VCaP (cell line): ENCODE results near the gene ARFGEF2.

ENCODE experiments used
- H3K27ac ChIP-seq: fragments of 450-650 bp; 2 replicates; pipeline ENCODE4 v1.5.1; 2017
- TF ChIP-seq, protein P1 (sequence below): fragments of 450-650 bp; conservative IDR thresholded peaks from 2 replicates; pipeline ENCODE4 v1.5.1; 2017; ENCODE audit warnings: mild to moderate bottlenecking, moderate library complexity

ARFGEF2 gene

DNA sequence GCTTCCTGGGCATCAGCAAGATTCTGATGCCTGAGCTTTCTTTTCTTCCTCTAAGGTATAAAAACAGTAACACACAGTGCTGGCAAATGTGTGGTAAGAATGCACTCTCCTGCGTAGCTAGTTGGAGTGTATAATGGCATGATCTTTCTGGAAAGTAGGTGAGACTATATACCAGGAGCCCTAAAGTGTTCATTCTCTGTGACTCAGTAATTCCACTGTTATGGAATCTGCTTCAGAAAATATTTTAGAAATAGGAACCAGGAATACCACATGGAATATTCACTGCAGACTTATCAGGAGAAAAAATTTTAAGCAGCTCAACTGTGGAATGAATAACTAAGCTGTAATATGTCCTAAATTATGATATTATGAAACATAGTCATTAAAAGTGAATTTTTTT is 107.7 kb downstream of the ARFGEF2 start:
- H3K27ac ChIP-seq: no peak overlapping the region
- TF ChIP-seq, protein P1, sequence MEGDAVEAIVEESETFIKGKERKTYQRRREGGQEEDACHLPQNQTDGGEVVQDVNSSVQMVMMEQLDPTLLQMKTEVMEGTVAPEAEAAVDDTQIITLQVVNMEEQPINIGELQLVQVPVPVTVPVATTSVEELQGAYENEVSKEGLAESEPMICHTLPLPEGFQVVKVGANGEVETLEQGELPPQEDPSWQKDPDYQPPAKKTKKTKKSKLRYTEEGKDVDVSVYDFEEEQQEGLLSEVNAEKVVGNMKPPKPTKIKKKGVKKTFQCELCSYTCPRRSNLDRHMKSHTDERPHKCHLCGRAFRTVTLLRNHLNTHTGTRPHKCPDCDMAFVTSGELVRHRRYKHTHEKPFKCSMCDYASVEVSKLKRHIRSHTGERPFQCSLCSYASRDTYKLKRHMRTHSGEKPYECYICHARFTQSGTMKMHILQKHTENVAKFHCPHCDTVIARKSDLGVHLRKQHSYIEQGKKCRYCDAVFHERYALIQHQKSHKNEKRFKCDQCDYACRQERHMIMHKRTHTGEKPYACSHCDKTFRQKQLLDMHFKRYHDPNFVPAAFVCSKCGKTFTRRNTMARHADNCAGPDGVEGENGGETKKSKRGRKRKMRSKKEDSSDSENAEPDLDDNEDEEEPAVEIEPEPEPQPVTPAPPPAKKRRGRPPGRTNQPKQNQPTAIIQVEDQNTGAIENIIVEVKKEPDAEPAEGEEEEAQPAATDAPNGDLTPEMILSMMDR: no peak

DNA sequence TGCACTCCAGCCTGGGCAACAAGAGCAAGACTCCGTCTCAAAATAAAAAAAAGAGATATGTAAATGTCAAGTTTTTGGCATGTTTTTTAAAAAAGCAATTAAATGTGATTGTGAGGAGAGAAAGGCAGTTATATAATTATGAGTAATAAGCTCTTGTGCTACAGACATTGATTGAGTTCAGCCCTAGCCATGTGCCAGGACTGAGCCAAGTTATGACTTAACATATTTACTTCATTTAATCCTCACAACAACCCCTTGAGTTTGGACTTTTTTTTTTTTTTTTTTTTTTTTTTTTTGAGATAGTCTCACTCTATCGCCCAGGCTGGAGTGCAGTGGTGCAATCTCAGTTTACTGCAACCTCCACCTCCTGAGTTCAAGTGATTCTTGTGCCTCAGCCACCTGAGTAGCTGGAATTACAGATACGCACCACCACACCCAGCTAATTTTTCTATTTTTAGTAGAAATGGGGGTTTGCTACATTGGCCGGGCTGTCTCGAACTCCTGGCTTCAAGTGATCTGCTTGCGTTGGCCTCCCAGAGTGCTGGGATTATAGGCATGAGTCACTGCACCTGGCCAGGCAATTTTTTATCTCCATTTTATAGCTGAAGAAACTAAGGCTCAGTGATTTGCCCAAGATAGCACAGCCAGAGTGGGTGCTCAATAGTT is 109.6 kb downstream of the ARFGEF2 start:
- TF ChIP-seq, protein P1: no peak
- no peak overlapping the region for H3K27ac ChIP-seq

- H3K27ac ChIP-seq: no peak overlapping the region
- TF ChIP-seq, protein P1: no peak
Observed at GRCh38 chr20:49032455-49032854, 110.9 kb downstream of the ARFGEF2 start.

DNA sequence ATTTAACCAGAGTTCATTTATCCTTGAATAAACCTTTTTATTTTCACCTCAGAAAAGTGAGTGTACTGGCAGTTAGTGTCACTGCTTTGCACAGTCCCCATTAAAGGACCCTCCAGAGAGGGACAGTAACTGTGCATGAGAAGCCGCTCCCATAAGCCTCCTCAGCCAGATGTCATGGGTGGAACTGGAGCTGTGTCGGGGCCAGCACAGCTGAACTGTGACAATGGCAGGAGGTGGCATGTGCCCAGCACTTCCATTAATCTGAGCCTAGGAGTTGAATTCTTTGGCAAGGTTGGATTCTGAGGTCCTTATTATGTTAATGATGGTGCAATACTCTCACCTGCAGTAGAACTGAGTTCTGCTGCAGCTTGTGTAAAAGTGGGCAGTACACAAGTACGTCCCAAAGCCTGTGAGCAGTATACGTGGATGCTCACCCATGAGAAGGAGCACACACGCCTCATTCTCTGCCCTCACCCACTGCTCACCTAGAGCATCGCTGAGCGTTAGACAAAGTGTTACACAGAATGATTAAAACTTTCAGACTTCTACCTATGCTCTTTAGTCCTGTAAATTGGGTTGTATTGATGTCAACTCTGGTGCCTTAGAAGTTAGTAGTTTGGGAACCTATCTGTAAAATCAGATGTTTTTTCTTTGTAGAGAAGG is 112.7 kb downstream of the ARFGEF2 start:
- TF ChIP-seq, protein P1: no peak
- H3K27ac ChIP-seq: no peak overlapping the region

DNA sequence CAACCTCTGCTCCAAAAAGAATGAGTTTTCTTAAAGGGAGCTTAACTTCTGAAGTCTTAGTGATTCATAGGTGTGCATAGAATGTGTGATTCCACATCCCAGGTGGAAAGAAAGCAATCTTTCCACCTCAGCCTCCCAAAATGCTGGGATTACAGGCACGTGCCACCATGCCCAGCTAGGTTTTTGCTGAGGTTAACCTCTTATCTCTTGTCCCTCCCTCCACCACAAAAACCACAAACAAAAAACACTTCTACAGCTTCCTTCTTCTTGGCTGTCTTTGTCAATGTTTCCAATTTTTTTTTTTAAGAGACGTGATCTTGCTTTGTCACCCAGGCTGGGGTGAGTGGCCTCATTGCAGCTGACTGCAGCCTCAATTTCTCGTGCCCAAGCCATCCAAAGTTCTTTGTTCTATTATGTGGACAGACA is 116.5 kb downstream of the ARFGEF2 start:
- TF ChIP-seq, protein P1: no peak
- no peak overlapping the region for H3K27ac ChIP-seq

DNA sequence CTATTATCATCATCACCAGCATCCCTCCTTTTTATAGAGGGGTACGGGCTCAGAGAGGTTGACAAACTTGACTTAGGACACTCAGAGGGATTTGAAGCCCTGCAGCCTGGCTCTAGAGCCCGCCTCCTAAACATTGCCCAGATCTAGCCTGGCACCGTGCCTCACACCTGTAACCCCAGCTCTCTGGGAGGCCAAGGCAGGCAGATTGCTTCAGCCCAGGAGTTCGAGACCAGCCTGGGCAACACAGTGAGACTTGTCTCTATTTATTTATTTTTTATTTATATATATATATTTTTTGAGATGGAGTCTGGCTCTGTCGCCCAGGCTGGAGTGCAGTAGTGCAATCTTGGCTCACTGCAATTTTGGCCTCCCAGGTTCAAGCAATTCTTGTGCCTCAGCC is 118.3 kb downstream of the ARFGEF2 start:
- TF ChIP-seq, protein P1: no peak
- no peak overlapping the region for H3K27ac ChIP-seq

- H3K27ac ChIP-seq: no peak overlapping the region
- TF ChIP-seq, protein P1: no peak
Observed at GRCh38 chr20:49043000-49043399, 121.5 kb downstream of the ARFGEF2 start.
